ENCODE data around the gene RNF111. TPM values are rescaled to one million over a fixed set of nuclear protein-coding genes. Genes with fewer than 3 reads are reported as not detected.

RNF111 gene
- total RNA-seq, 1 experiment from 2014 or later: 22.4 TPM

DNA sequence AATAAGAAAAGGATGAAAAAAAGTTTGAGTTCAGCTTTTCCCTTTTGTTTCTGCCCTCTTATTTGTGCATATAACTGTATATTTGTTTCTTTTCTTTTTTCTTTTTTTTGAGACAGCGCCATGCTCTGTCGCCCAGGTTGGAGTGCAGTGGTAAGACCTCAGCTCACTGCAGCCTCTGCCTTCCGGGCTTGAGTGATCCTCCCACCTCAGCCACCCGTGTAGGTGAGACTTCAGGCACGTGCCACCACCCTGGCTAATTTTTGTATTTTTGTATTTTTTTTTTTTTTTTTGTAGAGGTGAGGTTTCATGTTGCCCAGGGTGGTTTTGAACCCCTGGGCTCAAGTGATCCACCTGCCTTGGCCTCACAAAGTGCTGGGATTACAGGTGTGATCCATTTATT, 31.4 kb downstream of the RNF111 start:
- ATAC-seq: no peak
- no peak overlapping the region for H3K4me3 Mint-ChIP-seq
- ChIA-PET CTCF (no interaction called here), POLR2A (no interaction called here)
- peaks cover 16% of the 10 kb centered on the region for H3K9me3 Mint-ChIP-seq
- DNase-seq (ENCODE audit: low spot score): no peak
- H3K36me3 Mint-ChIP-seq: peaks cover 19% of the 10 kb centered on the region
- no peaks in the 10 kb centered on the region for H3K27me3 Mint-ChIP-seq (ENCODE audit: low read depth)
- no peak overlapping the region for H3K27ac Mint-ChIP-seq
- TF ChIP-seq ZBTB21 (CRISPR knock-in tag; IDR thresholded peaks at IDR 0.05; ENCODE audit: borderline replicate concordance) (no peak), ZNF423 (CRISPR knock-in tag; IDR thresholded peaks at IDR 0.05) (no peak), HMGA2 (CRISPR knock-in tag; IDR thresholded peaks at IDR 0.05) (no peak), CBFB (CRISPR knock-in tag; IDR thresholded peaks at IDR 0.05; ENCODE audit: low read depth) (no peak), GTF2I (CRISPR knock-in tag; conservative IDR thresholded peaks at IDR 0.05) (no peak), TEAD1 (CRISPR knock-in tag; IDR thresholded peaks at IDR 0.05) (no peak), ZNF232 (CRISPR knock-in tag; IDR thresholded peaks at IDR 0.05) (no peak), ZNF317 (CRISPR knock-in tag; IDR thresholded peaks at IDR 0.05; ENCODE audit: borderline replicate concordance, low read depth) (no peak), PRRX2 (CRISPR knock-in tag; IDR thresholded peaks at IDR 0.05) (no peak), NR3C1 (CRISPR knock-in tag; conservative IDR thresholded peaks at IDR 0.05; ENCODE audit: low read depth) (no peak), ZNF219 (CRISPR knock-in tag; IDR thresholded peaks at IDR 0.05; ENCODE audit: borderline replicate concordance) (no peak), ZNF263 (CRISPR knock-in tag; IDR thresholded peaks at IDR 0.05; ENCODE audit: low read depth) (no peak)
- TF ChIP-seq, protein P1, sequence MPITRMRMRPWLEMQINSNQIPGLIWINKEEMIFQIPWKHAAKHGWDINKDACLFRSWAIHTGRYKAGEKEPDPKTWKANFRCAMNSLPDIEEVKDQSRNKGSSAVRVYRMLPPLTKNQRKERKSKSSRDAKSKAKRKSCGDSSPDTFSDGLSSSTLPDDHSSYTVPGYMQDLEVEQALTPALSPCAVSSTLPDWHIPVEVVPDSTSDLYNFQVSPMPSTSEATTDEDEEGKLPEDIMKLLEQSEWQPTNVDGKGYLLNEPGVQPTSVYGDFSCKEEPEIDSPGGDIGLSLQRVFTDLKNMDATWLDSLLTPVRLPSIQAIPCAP (CRISPR knock-in tag; IDR thresholded peaks at IDR 0.05): no peak
- TF ChIP-seq, protein P2, sequence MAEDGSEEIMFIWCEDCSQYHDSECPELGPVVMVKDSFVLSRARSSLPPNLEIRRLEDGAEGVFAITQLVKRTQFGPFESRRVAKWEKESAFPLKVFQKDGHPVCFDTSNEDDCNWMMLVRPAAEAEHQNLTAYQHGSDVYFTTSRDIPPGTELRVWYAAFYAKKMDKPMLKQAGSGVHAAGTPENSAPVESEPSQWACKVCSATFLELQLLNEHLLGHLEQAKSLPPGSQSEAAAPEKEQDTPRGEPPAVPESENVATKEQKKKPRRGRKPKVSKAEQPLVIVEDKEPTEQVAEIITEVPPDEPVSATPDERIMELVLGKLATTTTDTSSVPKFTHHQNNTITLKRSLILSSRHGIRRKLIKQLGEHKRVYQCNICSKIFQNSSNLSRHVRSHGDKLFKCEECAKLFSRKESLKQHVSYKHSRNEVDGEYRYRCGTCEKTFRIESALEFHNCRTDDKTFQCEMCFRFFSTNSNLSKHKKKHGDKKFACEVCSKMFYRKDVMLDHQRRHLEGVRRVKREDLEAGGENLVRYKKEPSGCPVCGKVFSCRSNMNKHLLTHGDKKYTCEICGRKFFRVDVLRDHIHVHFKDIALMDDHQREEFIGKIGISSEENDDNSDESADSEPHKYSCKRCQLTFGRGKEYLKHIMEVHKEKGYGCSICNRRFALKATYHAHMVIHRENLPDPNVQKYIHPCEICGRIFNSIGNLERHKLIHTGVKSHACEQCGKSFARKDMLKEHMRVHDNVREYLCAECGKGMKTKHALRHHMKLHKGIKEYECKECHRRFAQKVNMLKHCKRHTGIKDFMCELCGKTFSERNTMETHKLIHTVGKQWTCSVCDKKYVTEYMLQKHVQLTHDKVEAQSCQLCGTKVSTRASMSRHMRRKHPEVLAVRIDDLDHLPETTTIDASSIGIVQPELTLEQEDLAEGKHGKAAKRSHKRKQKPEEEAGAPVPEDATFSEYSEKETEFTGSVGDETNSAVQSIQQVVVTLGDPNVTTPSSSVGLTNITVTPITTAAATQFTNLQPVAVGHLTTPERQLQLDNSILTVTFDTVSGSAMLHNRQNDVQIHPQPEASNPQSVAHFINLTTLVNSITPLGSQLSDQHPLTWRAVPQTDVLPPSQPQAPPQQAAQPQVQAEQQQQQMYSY (CRISPR knock-in tag; IDR thresholded peaks at IDR 0.05): no peak
- TF ChIP-seq, protein P3, sequence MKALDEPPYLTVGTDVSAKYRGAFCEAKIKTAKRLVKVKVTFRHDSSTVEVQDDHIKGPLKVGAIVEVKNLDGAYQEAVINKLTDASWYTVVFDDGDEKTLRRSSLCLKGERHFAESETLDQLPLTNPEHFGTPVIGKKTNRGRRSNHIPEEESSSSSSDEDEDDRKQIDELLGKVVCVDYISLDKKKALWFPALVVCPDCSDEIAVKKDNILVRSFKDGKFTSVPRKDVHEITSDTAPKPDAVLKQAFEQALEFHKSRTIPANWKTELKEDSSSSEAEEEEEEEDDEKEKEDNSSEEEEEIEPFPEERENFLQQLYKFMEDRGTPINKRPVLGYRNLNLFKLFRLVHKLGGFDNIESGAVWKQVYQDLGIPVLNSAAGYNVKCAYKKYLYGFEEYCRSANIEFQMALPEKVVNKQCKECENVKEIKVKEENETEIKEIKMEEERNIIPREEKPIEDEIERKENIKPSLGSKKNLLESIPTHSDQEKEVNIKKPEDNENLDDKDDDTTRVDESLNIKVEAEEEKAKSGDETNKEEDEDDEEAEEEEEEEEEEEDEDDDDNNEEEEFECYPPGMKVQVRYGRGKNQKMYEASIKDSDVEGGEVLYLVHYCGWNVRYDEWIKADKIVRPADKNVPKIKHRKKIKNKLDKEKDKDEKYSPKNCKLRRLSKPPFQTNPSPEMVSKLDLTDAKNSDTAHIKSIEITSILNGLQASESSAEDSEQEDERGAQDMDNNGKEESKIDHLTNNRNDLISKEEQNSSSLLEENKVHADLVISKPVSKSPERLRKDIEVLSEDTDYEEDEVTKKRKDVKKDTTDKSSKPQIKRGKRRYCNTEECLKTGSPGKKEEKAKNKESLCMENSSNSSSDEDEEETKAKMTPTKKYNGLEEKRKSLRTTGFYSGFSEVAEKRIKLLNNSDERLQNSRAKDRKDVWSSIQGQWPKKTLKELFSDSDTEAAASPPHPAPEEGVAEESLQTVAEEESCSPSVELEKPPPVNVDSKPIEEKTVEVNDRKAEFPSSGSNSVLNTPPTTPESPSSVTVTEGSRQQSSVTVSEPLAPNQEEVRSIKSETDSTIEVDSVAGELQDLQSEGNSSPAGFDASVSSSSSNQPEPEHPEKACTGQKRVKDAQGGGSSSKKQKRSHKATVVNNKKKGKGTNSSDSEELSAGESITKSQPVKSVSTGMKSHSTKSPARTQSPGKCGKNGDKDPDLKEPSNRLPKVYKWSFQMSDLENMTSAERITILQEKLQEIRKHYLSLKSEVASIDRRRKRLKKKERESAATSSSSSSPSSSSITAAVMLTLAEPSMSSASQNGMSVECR (CRISPR knock-in tag; IDR thresholded peaks at IDR 0.05; ENCODE audit: borderline replicate concordance): no peak
- TF ChIP-seq, protein P4, sequence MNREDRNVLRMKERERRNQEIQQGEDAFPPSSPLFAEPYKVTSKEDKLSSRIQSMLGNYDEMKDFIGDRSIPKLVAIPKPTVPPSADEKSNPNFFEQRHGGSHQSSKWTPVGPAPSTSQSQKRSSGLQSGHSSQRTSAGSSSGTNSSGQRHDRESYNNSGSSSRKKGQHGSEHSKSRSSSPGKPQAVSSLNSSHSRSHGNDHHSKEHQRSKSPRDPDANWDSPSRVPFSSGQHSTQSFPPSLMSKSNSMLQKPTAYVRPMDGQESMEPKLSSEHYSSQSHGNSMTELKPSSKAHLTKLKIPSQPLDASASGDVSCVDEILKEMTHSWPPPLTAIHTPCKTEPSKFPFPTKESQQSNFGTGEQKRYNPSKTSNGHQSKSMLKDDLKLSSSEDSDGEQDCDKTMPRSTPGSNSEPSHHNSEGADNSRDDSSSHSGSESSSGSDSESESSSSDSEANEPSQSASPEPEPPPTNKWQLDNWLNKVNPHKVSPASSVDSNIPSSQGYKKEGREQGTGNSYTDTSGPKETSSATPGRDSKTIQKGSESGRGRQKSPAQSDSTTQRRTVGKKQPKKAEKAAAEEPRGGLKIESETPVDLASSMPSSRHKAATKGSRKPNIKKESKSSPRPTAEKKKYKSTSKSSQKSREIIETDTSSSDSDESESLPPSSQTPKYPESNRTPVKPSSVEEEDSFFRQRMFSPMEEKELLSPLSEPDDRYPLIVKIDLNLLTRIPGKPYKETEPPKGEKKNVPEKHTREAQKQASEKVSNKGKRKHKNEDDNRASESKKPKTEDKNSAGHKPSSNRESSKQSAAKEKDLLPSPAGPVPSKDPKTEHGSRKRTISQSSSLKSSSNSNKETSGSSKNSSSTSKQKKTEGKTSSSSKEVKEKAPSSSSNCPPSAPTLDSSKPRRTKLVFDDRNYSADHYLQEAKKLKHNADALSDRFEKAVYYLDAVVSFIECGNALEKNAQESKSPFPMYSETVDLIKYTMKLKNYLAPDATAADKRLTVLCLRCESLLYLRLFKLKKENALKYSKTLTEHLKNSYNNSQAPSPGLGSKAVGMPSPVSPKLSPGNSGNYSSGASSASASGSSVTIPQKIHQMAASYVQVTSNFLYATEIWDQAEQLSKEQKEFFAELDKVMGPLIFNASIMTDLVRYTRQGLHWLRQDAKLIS (CRISPR knock-in tag; IDR thresholded peaks at IDR 0.05; ENCODE audit: borderline replicate concordance): no peak
- peaks cover 3% of the 10 kb centered on the region; the same call in 1 of the 2 replicates for H3K4me1 Mint-ChIP-seq

Data from WTC11 (cell line).